ENCODE data around the gene PAPPA2.

The PAPPA2 gene

GRCh38 chr1:176682830-176683535 is 220.0 kb downstream of the PAPPA2 start:
- H3K4me3 ChIP-seq (ENCODE audit: low read depth, low read length) = no peak overlapping the region
- TF ChIP-seq CTCF (IDR thresholded peaks at IDR 0.05; ENCODE audit: low read depth, low read length) = no peak

- no peak overlapping the region for H3K4me3 ChIP-seq (ENCODE audit: low read depth, low read length)
- TF ChIP-seq CTCF (IDR thresholded peaks at IDR 0.05; ENCODE audit: low read depth, low read length) = 0 out of 2 replicates have a peak, but pooled peaks have one; percentile 8
These were observed 228.6 kb downstream of the PAPPA2 start for GRCh38 chr1:176691251-176692228.

- no peak overlapping the region for H3K4me3 ChIP-seq (ENCODE audit: low read depth, low read length)
- no peak for TF ChIP-seq CTCF (IDR thresholded peaks at IDR 0.05; ENCODE audit: low read depth, low read length)
These were observed 229.5 kb downstream of the PAPPA2 start for GRCh38 chr1:176692431-176692830.

GRCh38 chr1:176692988-176693696 is 230.2 kb downstream of the PAPPA2 start:
- H3K4me3 ChIP-seq (ENCODE audit: low read depth, low read length) = no peak overlapping the region
- TF ChIP-seq CTCF (IDR thresholded peaks at IDR 0.05; ENCODE audit: low read depth, low read length) = no peak

- no peak overlapping the region for H3K4me3 ChIP-seq (ENCODE audit: low read depth, low read length)
- TF ChIP-seq CTCF (IDR thresholded peaks at IDR 0.05; ENCODE audit: low read depth, low read length) = no peak
These were observed 230.8 kb downstream of the PAPPA2 start for GRCh38 chr1:176693697-176694329.

- H3K4me3 ChIP-seq (ENCODE audit: low read depth, low read length) = no peak overlapping the region
- no peak for TF ChIP-seq CTCF (IDR thresholded peaks at IDR 0.05; ENCODE audit: low read depth, low read length)
These were observed 231.7 kb downstream of the PAPPA2 start for GRCh38 chr1:176694713-176695112.
